Measurements from ENCODE around the gene CLPX.
A peak's percentile ranks its signal among the peaks of the same experiment; 100 is the strongest.
"Not testable (repeated sequence)": the region's sequence is repeated elsewhere in the genome, so short reads cannot be mapped to it uniquely, and the experiment has no call there.

The CLPX gene

DNA sequence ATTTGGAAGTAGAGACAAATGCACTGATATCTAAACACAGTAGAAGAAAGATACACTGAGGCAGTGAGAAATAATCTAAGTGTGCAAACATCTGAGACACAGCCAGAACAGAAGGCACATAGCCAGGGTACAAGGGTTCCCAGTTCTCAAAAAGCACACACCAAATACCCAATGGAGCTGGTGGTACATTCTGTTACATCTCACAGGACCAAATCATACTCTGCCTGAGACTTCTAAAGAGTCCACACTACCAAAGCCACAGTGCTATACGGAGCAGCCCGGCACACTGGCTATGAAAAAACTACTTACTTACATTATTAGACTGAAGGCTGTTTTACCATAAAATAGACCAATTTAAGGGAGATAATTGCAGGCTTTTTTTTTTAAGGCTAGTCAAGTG, 19.3 kb downstream of the CLPX start:
- no peak for DNase-seq

DNA sequence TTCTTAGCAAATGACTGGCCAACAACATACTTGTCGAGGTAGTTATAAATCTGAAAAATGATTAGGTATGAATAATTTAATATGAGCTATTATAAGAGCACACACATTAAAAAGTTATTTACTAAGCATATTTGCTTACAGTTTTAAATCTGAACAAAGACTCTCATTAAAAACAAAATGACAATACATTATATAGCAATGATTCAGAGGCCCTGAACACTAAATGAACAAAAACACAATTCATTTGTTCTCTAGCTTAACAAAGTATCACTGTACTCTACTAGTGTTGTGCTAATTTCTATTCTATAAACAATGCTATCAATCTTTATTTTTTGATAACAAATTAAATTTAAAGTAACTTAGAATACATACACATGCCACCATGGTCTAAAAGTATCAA, 21.0 kb downstream of the CLPX start:
- DNase-seq, result no peak

DNA sequence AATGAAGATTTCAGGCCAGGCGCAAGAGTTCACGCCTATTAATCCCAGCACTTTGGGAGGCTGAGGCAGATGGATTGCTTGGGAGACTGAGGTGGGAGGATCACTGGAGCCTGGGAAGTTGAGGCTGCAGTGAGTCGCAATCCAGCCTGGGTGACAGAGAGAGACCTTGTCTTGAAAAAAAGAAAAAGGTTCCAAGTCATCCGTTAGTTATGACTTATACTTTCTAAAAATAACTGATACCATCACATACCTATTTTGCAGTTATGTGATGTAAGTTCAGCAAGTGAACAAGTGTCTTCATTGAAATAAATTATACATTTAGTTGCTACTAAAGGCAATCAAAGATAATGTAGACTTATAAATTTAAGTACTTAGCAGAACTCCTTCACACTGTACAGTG, 22.1 kb downstream of the CLPX start:
- DNase-seq, result no peak

DNA sequence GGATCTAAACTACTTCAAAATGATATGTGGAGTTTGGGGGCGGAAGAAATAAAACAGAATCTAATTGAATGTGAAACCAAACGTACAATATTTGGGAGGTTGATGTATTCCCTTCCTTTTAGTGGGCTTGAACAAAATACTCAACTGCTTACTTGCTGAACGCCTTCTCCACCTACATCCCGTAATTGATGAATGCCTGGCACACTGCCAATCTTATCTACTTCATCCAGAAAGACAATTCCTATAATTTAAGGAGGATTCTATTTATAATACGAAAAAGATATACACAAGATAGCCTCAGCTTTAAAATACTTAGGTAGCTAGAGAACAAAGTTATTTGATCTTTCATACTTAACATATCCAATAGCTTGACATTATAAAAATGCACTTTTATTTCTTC, 28.4 kb downstream of the CLPX start:
- no peak for DNase-seq

DNA sequence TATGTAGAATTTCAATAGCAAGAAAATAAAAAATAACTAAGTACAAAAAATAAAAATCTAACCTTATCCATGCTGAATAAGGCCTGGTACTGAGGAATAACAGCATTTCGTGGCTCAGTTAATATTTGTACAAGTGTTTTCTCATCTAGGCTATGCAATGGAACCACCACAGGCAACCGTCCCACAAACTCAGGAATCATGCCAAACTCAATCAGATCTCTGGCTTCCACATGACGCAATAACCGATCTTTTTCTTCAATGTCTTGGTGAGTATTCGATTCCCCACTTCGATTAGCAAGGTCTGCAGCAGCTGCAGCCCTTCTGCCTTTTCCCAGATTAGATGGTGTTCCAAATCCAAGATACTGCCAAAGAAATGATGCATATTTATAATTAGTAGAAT, 30.4 kb downstream of the CLPX start:
- DNase-seq, result no peak

DNA sequence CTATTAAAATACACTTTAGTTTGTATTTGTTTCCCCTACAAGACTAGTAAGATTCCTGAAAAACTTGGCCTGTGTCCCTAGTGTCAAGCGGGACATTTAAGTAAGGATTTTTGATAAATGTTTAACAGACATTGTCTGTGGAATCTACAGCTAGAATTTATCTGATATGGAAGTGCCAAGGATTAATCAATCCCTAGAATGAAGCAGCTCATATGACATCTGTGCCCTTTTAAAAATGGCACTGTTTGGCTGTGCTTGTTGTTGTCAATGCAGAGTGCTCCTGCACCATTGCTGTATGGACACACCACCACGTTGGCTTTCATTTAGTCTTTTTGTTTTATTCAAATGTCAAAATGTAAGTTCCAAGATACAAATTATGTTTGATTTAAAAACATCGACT, 37.2 kb downstream of the CLPX start:
- DNase-seq, result no peak

DNA sequence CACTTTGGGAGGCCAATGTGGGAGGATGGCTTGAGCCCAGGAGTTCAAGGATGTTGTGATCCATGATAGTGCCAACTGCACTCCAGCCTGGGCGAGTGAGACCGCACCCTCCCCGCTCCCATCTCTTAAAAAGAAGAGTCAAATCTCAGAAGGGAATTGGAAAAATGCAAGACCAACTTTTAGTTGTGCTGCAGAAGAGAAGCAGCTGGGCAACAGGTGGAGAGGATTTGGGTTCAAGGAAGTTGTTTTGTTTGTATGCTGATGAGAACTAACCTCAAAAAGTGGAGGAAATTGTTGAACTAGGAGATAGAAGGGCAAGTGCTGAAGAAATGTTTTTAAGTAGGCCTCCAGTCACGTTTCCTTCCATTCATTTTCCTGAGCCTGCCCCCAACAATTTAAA, 38.7 kb downstream of the CLPX start:
- no peak for DNase-seq

DNA sequence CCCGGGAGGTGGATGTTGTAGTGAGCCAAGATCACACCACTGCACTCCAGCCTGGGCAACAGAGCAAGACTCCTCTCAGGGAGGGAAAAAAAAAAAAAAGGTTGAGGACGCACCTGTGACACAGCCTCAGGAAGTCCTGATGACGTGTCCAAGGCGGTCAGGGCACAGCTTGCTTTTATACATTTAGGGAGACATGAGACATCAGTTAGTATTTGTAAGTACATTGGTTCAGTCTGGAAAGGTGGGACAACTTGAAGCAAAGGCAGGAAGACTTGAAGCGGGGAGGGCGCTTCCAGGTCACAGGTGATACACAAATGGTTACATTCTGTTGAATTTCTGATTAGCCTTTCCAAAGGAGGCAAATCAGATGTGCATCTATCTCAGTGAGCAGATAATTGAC, 46.5 kb downstream of the CLPX start:
- DNase-seq, result not testable (repeated sequence)

DNA sequence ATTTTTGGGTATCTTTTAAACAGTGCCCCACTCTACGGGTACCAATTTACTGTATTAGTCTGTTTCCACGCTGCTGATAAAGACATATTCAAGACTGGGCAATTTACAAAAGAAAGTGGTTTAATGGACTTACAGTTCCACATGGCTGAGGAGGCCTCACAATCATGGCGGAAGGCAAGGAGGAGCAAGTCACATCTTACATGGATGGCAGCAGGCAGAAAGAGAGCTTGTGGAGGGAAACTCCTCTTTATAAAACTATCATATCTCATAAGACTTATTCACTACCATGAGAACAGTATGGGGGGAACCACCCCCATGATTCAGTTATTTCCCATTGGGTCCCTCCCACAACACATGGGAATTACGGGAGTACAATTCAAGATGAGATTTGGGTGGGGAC, 47.2 kb downstream of the CLPX start:
- DNase-seq, result not testable (repeated sequence)

DNA sequence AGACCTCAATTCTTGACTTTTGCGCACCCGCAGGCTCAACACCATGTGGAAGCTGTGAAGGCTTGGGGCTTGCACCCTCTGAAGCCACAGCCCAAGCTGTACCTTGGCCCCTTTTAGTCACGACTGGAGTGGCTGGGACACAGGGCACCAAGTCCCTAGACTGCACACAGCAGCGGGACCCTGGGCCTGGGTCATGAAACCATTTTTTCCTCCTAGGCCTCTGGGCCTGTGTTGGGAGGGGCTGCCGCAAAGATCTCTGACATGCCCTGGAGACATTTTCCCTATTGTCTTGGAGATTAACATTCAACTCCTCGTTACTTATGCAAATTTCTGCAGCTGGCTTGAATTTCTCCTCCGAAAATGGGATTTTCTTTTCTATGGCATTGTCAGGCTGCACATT, 48.1 kb downstream of the CLPX start:
- not testable (repeated sequence) for DNase-seq

DNA sequence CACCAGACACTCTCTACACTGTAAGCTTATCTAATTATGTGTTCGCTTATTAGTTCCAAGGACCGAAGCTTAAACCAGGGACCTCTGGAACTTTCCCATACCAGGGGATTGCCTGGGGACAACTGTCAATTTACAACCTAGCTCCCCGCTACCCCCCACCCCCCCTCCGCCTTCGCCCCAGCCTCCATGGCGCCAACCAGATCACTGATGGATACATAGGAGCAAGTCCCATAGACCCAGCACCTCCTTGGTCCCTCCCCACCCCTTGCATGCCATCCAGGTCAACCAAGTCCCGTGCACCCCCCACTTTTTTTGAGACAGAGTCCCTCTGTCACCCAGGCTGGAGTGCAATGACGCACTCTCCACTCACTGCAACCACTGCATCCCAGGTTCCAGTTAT, 50.6 kb downstream of the CLPX start:
- DNase-seq, result no peak

DNA sequence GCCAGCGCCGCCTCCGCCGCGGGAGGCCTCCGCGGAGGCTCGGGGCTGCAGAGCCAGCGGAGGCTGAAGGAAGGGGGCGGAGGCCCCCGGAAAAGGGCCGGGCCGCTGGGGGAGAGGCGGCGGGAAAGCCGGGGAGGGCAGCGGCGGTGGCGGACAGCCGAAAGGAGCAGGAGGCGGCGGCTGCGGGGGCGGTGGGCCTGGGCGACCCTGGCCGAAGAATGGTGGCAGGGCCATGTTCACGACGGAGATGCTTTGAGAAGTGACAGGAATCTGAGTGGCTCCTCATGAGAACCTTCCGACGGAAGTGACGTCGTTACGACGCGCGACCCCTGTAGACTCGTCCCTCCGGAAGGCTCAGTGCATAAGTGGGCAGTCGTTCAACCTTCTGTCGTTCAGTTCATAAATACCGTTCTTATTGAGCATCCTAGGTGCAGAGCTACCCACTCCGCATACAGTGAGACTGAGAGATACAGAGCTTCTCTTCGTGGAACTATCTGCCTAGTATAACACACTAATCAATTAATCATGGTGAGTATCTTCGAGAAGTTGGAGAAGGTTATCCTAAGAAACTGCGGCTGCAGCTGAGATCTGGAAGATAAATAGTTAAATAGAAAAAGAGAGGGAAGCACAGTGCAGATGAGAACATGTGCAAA, 51.5 kb downstream of the CLPX start, which contains the start of gene PDCD7:
PDCD7 (minus strand) TSS at position 261 of the 653 bp plus-strand sequence; CDS start at position 234, 27 bp downstream.
- peak; percentile 90 for DNase-seq

DNA sequence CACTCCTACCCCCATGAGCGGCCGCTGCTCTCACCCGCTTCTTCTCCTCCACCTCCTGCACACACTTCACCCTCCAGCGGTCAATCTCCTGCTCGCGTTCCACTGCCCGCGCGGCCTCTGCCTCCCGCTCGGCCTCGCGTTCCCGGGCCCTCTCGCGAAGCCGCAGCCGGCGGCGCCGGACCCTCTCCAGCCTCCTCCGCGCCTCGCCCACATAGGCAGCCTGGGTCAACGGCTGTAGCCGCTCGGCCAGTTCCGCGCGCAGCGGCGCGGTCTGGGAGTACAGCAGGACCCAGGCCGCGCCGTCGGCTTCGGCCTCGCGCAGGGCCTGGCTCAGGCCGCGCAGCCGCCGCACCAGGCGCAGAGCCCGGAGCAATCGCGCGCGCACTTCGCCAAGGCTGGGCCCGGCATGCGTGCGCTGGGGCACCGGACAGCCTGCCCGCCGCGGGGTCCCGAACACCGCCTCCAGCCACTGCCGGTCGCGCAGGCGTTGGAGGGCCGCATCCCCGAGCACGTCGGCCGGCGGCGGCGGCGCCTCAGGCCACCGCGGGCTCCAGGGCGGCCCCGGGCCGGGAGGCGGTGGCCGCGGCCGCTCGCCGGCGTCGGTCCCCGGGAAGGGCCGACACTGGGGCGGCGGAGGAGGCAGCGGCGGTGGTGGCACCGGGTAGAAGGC, 52.1 kb downstream of the CLPX start:
- peak; percentile 46 for DNase-seq

DNA sequence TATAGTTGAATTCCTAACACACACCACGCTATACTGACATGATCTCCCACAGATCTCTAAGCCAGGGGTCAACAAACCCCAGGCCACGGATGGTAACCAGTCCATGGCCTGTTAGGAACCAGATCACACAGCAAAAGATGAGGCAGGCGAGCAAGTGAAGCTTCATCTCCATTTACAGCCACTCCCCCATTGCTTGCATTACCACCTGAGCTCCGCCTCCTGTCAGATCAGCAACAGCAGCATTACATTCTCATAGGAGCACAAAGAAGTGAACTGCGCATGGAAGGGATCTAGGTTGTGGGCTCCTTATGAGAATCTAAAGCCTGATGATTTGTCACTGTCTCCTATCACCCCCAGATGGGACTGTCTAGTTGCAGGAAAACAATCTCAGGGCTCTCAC, 54.2 kb downstream of the CLPX start:
- DNase-seq, result no peak

DNA sequence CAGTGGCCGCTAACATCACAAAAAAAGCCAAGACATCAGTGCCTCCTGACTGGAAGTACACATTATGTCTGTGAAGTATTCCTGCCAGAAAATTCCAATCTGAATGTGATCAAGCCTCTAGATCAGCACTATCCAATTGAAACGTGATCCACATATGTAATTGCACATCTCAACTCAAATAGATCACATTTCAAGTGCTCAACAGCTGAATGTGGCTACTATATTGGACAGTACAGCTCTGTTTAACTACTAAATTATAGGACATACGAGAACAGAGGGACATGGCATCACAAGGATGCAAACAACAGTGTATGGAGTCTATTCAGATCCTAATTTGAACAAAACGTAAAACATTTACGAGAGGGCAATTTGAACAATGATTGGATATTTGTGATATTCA, 69.6 kb downstream of the CLPX start:
- DNase-seq, result no peak

DNA sequence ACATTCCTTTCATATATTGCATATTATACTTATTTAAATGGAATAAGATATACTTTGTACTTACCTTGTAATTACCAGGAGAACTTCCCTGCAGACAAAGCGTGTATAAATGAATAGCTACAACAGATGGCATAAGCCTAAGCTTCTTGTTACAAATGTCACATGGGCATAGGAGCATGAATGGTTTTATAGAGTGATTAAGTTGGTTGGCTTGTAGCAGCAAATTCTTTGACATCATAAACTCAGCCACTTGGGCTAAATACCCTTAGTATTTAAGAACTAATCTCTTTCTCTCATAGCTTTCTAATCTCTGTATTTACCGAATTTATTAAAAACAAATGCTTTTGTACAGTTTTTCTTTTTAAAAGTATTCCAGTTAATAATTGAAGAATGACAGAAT, 70.1 kb downstream of the CLPX start, which contains the start of gene UBAP1L:
UBAP1L (minus strand) TSS at position 115 of the 400 bp plus-strand sequence. CDS start 8,985 bp downstream, outside the sequence.
- DNase-seq, result no peak

DNA sequence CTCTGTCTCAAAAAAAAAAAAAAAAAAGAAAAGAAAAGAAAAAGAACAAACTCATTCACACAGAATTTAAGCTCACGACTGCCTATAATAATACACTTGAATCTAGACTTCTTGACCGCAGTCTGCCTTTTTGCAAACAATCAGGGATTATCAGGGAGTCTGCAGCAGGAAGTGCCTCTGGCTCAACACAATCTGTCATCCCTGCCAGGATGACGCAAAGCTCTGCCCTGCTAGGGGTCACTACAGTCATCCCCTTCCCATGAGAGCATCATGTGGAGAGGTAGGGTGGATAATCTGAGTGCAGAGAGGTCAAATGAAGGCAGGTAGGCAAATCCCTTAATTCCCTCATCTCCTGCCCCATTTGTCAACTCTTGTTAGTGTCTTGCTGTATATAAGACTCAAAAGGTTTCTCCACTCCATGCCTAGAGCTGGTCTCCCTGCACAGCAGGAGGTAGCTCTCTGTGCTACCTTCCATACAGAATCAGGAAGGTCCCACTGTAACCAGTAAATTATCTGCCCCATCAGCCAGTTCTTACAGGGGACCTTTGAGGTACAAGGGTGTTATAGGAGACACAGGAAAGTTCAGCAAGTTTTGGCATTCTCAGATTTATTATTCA, 74.4 kb downstream of the CLPX start:
- DNase-seq, result peak; percentile 52

DNA sequence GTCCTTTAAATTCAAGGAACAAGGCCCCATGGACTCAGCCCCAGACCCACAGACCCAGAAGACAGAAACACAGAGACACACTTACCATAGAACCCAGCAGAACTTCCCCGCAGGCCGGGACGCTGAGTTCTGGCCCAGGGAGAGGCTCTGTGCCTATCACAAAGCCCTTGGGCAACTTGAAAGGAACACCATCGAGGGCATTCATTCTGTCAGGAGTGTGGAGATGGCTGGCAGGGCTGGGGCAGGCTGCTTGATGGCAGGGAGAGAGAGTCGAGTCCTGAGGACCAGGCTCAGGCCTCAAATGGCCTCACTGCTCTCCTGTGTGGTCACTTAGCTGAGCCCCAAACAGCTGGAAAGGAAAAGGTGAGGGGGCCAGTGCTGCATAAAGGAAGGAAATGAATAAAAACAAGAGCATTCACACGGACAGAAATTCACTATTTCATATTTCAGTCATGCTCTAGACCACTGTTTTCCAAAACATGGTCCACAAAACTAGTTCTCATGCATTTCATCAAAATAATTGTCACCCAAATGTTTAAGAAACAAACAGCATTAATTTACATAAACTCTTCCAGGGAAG, 79.0 kb downstream of the CLPX start:
- DNase-seq, result no peak

DNA sequence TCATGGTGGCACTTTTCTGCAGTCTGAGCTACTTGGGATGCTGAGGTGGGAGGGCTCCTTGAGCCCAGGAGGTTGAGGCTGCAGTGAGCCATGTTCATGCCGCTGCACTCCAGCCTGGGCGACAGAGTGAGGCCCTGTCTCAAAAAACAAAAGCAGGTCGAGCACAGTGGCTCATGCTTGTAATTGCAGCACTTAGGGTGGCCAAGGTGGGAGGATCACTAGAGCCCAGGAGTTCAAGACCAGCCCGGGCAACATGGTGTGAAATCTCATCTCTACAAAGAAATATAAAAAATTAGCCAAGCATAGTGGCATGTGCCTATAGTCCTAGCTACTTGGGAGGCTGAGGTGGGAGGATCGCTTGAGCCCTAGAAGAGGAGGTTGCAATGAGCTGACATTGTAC, 80.1 kb downstream of the CLPX start:
- DNase-seq, result no peak

DNA sequence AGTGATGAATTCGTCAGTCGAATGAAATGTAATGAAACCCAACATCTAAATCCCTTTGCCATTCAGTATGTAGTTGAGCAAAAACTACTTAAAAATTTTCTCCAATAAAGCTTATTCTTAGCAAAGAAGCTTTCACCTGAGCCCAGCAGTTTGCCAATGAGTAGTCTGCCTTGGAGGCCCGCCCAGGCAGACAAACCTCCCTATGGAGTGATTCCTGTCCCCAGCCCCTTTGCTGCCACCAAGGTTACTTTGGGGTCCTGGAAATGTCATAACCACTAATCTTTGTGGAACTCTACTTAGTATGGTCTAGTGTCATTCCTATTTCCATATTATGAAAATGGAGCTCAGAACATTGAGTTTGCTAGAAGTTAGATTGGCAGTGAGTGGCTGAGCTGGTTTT, 82.2 kb downstream of the CLPX start:
- no peak for DNase-seq

DNA sequence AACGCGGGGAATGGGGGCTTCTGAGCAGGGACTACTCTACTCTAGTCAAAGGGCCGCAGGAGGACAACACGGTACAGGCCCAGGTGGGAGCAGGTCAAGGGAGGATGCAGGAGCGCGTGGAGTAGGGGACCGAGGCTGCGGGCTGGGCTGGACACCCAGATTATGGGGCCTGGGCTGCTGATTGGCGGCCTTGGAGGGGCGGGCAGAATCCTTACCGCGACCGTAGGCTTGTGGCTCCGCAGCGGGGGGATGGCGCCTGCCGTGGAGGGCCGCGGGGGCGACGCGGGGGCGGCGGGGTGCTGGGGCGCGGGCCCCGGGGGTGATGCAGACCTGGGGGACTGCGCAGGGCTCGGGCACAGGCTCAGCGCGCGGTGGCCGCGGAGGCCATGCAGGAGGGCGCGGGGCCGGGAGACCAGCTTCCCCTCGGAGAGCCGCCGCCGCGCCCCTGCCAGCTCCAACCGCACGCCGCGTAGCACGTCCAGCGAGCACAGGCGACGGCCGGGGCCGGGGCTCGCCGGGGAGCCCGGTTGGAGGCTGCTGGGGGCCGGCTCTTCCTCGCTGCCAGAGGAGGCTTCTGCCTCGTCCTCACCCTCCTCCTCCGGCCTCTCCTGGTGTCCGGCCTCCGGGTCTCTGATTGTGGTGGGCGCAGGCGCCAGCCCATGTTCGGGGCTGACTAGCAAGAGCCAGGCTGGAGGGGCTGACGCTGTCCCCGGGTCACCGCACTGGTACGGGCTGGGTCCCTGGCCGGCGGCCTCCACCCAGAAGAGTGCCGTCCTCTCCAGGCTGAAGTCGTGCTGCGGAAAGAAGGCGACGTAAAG, 83.0 kb downstream of the CLPX start:
- no peak for DNase-seq

DNA sequence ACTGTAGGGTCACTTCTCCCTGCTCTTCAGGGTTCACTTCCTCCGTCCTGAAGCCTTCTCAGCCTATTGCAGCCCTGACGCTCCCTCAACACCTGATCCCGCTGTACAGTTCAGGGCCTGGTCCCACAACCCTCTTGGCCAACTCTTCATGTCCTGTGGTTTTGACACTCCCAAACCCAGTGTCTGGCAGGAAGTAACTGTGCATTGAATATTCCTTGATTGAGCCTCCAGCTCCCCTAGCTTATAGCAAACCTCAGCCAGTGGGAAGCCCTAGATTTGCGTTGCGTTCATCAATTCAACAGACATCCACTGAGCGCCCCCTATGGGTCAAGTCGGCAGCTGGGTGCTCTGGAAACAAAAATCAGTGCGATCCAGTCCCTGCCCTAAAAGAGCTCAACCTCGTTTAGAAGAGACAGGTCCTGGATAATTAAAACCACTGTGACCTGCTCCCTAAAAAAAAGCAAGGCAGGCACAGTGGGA, 83.7 kb downstream of the CLPX start:
- DNase-seq, result peak; percentile 22

DNA sequence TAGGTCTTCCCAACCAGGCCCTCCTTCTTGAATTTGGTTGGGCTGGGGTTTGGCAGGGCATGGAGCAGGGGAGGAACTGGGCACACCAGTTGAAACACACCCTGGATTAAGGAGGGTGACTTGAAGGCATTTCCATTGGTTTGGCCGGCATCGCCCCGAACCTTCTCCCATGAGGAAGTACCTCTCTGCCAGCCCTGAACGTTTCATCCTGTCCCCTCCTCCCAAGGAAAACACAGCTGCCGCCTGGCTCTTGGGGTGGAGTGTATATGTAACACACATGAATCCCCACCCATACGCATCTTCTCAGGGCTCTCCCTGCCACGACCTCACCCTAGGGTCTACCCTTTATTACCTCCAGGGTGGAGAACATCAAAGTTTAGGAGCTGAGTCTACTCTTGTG, 84.7 kb downstream of the CLPX start:
- no peak for DNase-seq
